ENCODE data around the gene GBX1.

Gene GBX1

GRCh38 chr7:151119055-151119415 lies 48.5 kb downstream of the GBX1 start:
- no peak for DNase-seq (ENCODE audit: low read depth)
- H3K4me3 ChIP-seq (ENCODE audit: low read depth, low read length) = no peak overlapping the region

- no peak overlapping the region for H3K4me3 ChIP-seq (ENCODE audit: low read depth, low read length)
- DNase-seq (ENCODE audit: low read depth) = no peak
These were observed 49.1 kb downstream of the GBX1 start for GRCh38 chr7:151118108-151119054.

GRCh38 chr7:151117565-151117964 lies 49.9 kb downstream of the GBX1 start:
- DNase-seq (ENCODE audit: low read depth) = no peak
- H3K4me3 ChIP-seq (ENCODE audit: low read depth, low read length) = no peak overlapping the region

- no peak for DNase-seq (ENCODE audit: low read depth)
- H3K4me3 ChIP-seq (ENCODE audit: low read depth, low read length) = no peak overlapping the region
These were observed 50.7 kb downstream of the GBX1 start for GRCh38 chr7:151116603-151117440.

GRCh38 chr7:151115836-151116418 lies 51.6 kb downstream of the GBX1 start:
- H3K4me3 ChIP-seq (ENCODE audit: low read depth, low read length) = no peak overlapping the region
- DNase-seq (ENCODE audit: low read depth) = no peak

- DNase-seq (ENCODE audit: low read depth) = no peak
- H3K4me3 ChIP-seq (ENCODE audit: low read depth, low read length) = no peak overlapping the region
These were observed 52.2 kb downstream of the GBX1 start for GRCh38 chr7:151115121-151115835.

GRCh38 chr7:151114151-151115090 lies 53.1 kb downstream of the GBX1 start:
- no peak for DNase-seq (ENCODE audit: low read depth)
- H3K4me3 ChIP-seq (ENCODE audit: low read depth, low read length) = peak overlapping the region; percentile 9

GRCh38 chr7:151113344-151114150 lies 53.9 kb downstream of the GBX1 start:
- H3K4me3 ChIP-seq (ENCODE audit: low read depth, low read length) = no peak overlapping the region
- no peak for DNase-seq (ENCODE audit: low read depth)

GRCh38 chr7:151110941-151111645 lies 56.4 kb downstream of the GBX1 start:
- no peak overlapping the region for H3K4me3 ChIP-seq (ENCODE audit: low read depth, low read length)
- no peak for DNase-seq (ENCODE audit: low read depth)

GRCh38 chr7:151110236-151110940 lies 57.1 kb downstream of the GBX1 start:
- no peak overlapping the region for H3K4me3 ChIP-seq (ENCODE audit: low read depth, low read length)
- no peak for DNase-seq (ENCODE audit: low read depth)

- DNase-seq (ENCODE audit: low read depth) = no peak
- no peak overlapping the region for H3K4me3 ChIP-seq (ENCODE audit: low read depth, low read length)
These were observed 58.1 kb downstream of the GBX1 start for GRCh38 chr7:151109094-151110048.

- no peak for DNase-seq (ENCODE audit: low read depth)
These were observed 59.6 kb downstream of the GBX1 start for GRCh38 chr7:151107882-151108281.

GRCh38 chr7:151104411-151105235 lies 62.9 kb downstream of the GBX1 start:
- H3K4me3 ChIP-seq (ENCODE audit: low read depth, low read length) = no peak overlapping the region
- no peak for DNase-seq (ENCODE audit: low read depth)

More at GRCh38 chr7:151107882-151108281, 59.6 kb downstream of the GBX1 start:
- H3K4me3 ChIP-seq (ENCODE audit: low read depth, low read length) = no peak overlapping the region

GRCh38 chr7:151103973-151104372 lies 63.5 kb downstream of the GBX1 start:
- no peak for DNase-seq (ENCODE audit: low read depth)
- H3K4me3 ChIP-seq (ENCODE audit: low read depth, low read length) = no peak overlapping the region

- DNase-seq (ENCODE audit: low read depth) = no peak
These were observed 64.5 kb downstream of the GBX1 start for GRCh38 chr7:151102991-151103390.

More at GRCh38 chr7:151102991-151103390, 64.5 kb downstream of the GBX1 start:
- no peak overlapping the region for H3K4me3 ChIP-seq (ENCODE audit: low read depth, low read length)

Measured in skeletal muscle cell (primary cell).